Measurements from ENCODE around the gene GRK7. TPM values are rescaled to one million over a fixed set of nuclear protein-coding genes. Genes with fewer than 3 reads are reported as not detected.
"Not testable (repeated sequence)": the region's sequence is repeated elsewhere in the genome, so short reads cannot be mapped to it uniquely, and the experiment has no call there.

GRK7 gene
- total and polyA plus RNA-seq, 8 donors: 0.05 to 0.37 (median 0.29) TPM; not detected in 5

DNA sequence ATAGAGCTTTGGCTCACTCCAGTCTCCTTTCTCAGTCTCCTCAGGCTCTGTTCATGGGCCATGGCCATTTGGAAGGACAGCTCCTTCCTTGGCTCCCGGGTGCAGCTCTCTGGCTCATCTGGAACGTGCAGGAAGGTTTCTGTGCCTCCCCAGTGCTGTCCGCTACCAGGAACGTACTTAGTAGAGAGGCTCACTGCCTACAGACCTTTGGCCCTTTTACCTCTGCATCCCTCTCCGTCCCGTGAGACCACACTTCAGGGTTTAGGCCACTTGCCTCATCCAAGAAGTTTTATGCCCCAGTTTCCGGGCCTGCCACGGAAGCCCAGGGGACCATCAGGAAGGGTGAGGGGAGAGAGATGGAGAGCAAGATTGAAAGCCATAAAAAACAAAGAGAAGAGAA, 20.9 kb downstream of the GRK7 start:
- H3K4me3 ChIP-seq: no peak overlapping the region
- no peaks in the 10 kb centered on the region for H3K27me3 ChIP-seq
- H3K4me1 ChIP-seq: no peaks in the 10 kb centered on the region
- no peak for TF ChIP-seq EP300 (IDR thresholded peaks at IDR 0.05)
- TF ChIP-seq POLR2AphosphoS5 (IDR thresholded peaks at IDR 0.05): no peak
- no peak for TF ChIP-seq POLR2A (IDR thresholded peaks at IDR 0.05)
- TF ChIP-seq, protein P1, sequence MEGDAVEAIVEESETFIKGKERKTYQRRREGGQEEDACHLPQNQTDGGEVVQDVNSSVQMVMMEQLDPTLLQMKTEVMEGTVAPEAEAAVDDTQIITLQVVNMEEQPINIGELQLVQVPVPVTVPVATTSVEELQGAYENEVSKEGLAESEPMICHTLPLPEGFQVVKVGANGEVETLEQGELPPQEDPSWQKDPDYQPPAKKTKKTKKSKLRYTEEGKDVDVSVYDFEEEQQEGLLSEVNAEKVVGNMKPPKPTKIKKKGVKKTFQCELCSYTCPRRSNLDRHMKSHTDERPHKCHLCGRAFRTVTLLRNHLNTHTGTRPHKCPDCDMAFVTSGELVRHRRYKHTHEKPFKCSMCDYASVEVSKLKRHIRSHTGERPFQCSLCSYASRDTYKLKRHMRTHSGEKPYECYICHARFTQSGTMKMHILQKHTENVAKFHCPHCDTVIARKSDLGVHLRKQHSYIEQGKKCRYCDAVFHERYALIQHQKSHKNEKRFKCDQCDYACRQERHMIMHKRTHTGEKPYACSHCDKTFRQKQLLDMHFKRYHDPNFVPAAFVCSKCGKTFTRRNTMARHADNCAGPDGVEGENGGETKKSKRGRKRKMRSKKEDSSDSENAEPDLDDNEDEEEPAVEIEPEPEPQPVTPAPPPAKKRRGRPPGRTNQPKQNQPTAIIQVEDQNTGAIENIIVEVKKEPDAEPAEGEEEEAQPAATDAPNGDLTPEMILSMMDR (IDR thresholded peaks at IDR 0.05): no peak
- 76 to 88% (median 79%) methylated on average over 8 of the region's 8 CpGs for WGBS, 5 donors
- no peaks in the 10 kb centered on the region for H3K36me3 ChIP-seq
- H3K9me3 ChIP-seq: no peaks in the 10 kb centered on the region
- intact Hi-C loops (cut with DNase I; ENCODE audit: low total_unique reads): no loop called here
- H3K27ac ChIP-seq: no peak overlapping the region
- no peak for DNase-seq

DNA sequence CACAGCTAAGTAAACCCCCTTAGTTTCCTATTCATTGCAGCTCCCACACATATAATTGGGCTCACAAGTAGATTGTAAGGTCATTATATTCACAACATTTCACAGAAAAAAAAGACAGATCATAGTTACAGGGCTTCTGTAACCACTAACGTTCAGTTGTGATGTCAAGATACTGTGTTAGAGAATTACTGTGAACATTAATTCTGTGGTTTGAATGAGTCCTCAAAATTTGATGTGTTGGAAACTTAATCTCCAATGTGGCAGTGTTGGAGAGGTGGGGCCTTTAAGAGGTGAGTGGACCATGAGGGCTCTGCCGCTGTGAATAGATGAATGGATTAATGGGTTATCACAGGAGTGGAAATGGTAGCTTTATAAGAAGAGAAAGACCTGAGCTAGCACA, 21.3 kb downstream of the GRK7 start:
- WGBS, 5 donors: 51 to 72% (median 69%) methylated on average over 2 of the region's 2 CpGs
- H3K27me3 ChIP-seq: no peaks in the 10 kb centered on the region
- no peaks in the 10 kb centered on the region for H3K9me3 ChIP-seq
- intact Hi-C loops (cut with DNase I; ENCODE audit: low total_unique reads): no loop called here
- no peak for DNase-seq
- H3K36me3 ChIP-seq: no peaks in the 10 kb centered on the region
- H3K4me3 ChIP-seq: no peak overlapping the region
- TF ChIP-seq, protein P1 (IDR thresholded peaks at IDR 0.05): no peak
- TF ChIP-seq POLR2AphosphoS5 (IDR thresholded peaks at IDR 0.05) (no peak), EP300 (IDR thresholded peaks at IDR 0.05) (no peak), POLR2A (IDR thresholded peaks at IDR 0.05) (no peak)
- no peaks in the 10 kb centered on the region for H3K4me1 ChIP-seq
- no peak overlapping the region for H3K27ac ChIP-seq

DNA sequence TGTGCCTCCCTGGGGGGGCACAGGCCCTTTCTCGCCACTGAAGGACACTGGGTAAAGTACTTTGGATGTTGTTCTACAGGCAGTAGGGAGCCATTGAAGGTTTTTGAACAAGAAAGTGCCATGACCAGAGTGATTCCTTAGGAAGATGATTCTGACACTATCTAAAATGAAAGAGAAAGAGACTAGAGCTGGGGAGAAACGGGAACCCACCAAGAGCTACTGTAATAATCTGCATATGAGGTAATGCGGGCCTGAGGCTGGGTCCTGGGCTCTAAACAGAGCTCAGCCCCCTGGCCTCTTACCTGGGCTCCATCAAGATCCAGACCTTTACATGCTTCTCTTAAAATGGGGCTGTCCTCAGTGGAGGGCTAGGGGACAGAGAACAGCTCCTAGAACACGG, 24.9 kb downstream of the GRK7 start:
- Histone ChIP-seq H3K27me3 (no peaks in the 10 kb centered on the region), H3K36me3 (no peaks in the 10 kb centered on the region), H3K4me3 (no peak overlapping the region), H3K27ac (no peak overlapping the region), H3K9me3 (no peaks in the 10 kb centered on the region), H3K4me1 (no peaks in the 10 kb centered on the region)
- intact Hi-C loops (cut with DNase I; ENCODE audit: low total_unique reads): no loop called here
- 87 to 91% (median 88%) methylated on average over 4 of the region's 4 CpGs for WGBS, 5 donors
- TF ChIP-seq POLR2A (IDR thresholded peaks at IDR 0.05): no peak
- TF ChIP-seq, protein P1 (IDR thresholded peaks at IDR 0.05): no peak
- TF ChIP-seq EP300 (IDR thresholded peaks at IDR 0.05): no peak
- no peak for TF ChIP-seq POLR2AphosphoS5 (IDR thresholded peaks at IDR 0.05)
- DNase-seq: no peak

DNA sequence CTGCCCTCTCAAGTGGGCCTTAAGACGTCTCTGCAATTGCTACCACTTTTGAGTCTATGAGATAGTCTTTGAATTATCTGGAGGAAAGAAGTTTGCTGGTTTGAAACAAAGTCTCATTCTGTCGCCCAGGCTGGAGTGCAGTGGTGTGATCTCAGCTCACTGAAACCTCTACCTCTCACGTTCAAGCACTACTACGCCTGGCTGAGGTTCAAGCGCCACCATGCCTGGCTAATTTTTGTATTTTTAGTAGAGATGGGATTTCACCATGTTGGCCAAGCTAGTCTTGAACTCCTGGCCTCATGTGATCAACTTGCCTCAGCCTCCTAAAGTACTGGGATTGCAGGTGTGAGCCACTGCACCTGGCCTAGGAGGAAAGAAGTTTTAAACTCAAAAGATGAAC, 25.5 kb downstream of the GRK7 start:
- H3K27me3 ChIP-seq; H3K4me1 ChIP-seq; H3K4me3 ChIP-seq; DNase-seq; H3K9me3 ChIP-seq; intact Hi-C loops (cut with DNase I; ENCODE audit: low total_unique reads); H3K36me3 ChIP-seq; H3K27ac ChIP-seq: not testable (repeated sequence)
- 86 to 93% (median 91%) methylated on average over 5 of the region's 5 CpGs for WGBS, 5 donors

DNA sequence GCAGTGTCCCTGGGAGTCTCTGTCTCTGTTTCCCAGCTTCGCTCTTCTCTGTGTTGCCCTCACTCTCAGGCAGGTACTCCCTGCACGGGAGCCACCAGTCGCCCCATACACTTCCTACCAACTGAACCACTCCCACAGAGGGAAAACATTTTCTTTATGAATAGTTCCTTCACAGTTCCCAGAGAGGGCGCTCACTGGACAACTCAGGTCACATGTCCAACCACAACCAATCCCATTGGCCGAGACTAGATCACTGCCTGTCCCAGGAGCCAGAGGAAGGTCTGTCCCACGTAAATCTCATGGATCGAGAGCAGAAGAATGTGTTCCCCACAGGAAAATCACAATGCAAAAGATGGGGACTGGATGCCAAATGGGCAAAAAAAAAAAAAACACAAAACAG, 26.1 kb downstream of the GRK7 start:
- no peaks in the 10 kb centered on the region for H3K4me1 ChIP-seq
- no peak for DNase-seq
- H3K4me3 ChIP-seq: no peak overlapping the region
- TF ChIP-seq POLR2AphosphoS5 (IDR thresholded peaks at IDR 0.05) (no peak), POLR2A (IDR thresholded peaks at IDR 0.05) (no peak), EP300 (IDR thresholded peaks at IDR 0.05) (no peak)
- TF ChIP-seq, protein P1 (IDR thresholded peaks at IDR 0.05): no peak
- H3K27ac ChIP-seq: no peak overlapping the region
- intact Hi-C loops (cut with DNase I; ENCODE audit: low total_unique reads): no loop called here
- H3K36me3 ChIP-seq: no peaks in the 10 kb centered on the region
- 85 to 91% (median 90%) methylated on average over 7 of the region's 7 CpGs for WGBS, 5 donors
- no peaks in the 10 kb centered on the region for H3K27me3 ChIP-seq
- H3K9me3 ChIP-seq: no peaks in the 10 kb centered on the region

All from stomach (tissue), 9 donors.